OCI-LY1 (cell line): Measurements from ENCODE around the gene RPS23.

Experiments used
- H2AFZ ChIP-seq: fragments of 200-600 bp; sonication (generic), shearing (Covaris generic); 2 replicates; pipeline ENCODE4 v1.6.0; 2014; ENCODE audit warnings: antibody characterized with exemption, mild to moderate bottlenecking, low read length
- H3F3A ChIP-seq: fragments of 200-600 bp; sonication (generic), shearing (Covaris generic); 2 replicates; pipeline ENCODE4 v1.6.0; 2014; ENCODE audit warnings: mild to moderate bottlenecking, antibody characterized with exemption, low read length, moderate library complexity; ENCODE audit not compliant: insufficient read depth
- H3K27ac ChIP-seq: fragments of 200-600 bp; sonication (generic); 2 replicates; pipeline ENCODE4 v1.5.1; 2014; ENCODE audit warnings: low read length, mixed run types, mild to moderate bottlenecking, low read depth; ENCODE audit not compliant: poor library complexity, severe bottlenecking
- H3K27me3 ChIP-seq: fragments of 200-600 bp; sonication (generic); 2 replicates; pipeline ENCODE4 v1.6.0; 2014; ENCODE audit warnings: antibody characterized with exemption, mild to moderate bottlenecking, low read length, moderate library complexity; ENCODE audit not compliant: insufficient read depth
- H3K36me3 ChIP-seq: fragments of 200-600 bp; sonication (generic); 2 replicates; pipeline ENCODE4 v1.6.1; 2014; ENCODE audit warnings: mild to moderate bottlenecking, antibody characterized with exemption, low read length, moderate library complexity, mixed read lengths; ENCODE audit not compliant: insufficient read depth
- H3K4me1 ChIP-seq: fragments of 200-600 bp; sonication (generic); 2 replicates; pipeline ENCODE4 v1.5.1; 2014; ENCODE audit warnings: mild to moderate bottlenecking, low read length, moderate library complexity; ENCODE audit not compliant: insufficient read depth, severe bottlenecking
- H3K4me2 ChIP-seq: fragments of 200-600 bp; sonication (generic), shearing (Covaris generic); 2 replicates; pipeline ENCODE4 v1.6.1; 2014; ENCODE audit warnings: low read length
- H3K4me3 ChIP-seq: fragments of 200-600 bp; sonication (generic); 2 replicates; pipeline ENCODE4 v1.5.1; 2014; ENCODE audit warnings: low read length, low read depth, mild to moderate bottlenecking, mixed read lengths; ENCODE audit not compliant: poor library complexity, severe bottlenecking
- H3K79me2 ChIP-seq: fragments of 200-600 bp; shearing (Covaris generic); 2 replicates; pipeline ENCODE4 v1.6.1; 2016; ENCODE audit warnings: mixed run types, low read length, mixed read lengths; ENCODE audit not compliant: insufficient read depth
- H3K9ac ChIP-seq: fragments of 200-600 bp; sonication (generic), shearing (Covaris generic); 2 replicates; pipeline ENCODE4 v1.6.1; 2014; ENCODE audit warnings: mild to moderate bottlenecking, low read length, mixed read lengths
- H3K9me2 ChIP-seq: fragments of 200-600 bp; sonication (generic), shearing (Covaris generic); 2 replicates; pipeline ENCODE4 v1.6.1; 2014; ENCODE audit warnings: low read depth, mild to moderate bottlenecking, low read length, mixed read lengths
- H3K9me3 ChIP-seq: fragments of 200-600 bp; shearing (Covaris generic); 2 replicates; pipeline ENCODE4 v1.6.1; 2014; ENCODE audit warnings: low read length, mixed read lengths
- H4K20me1 ChIP-seq: fragments of 200-600 bp; sonication (generic), shearing (Covaris generic); 2 replicates; pipeline ENCODE4 v1.6.0; 2016; ENCODE audit warnings: mild to moderate bottlenecking, low read length; ENCODE audit not compliant: insufficient read depth
- CTCF ChIP-seq: fragments of 200-600 bp; sonication (generic), shearing (Covaris generic); IDR thresholded peaks from 2 replicates; pipeline ENCODE4 v1.5.1; 2017; ENCODE audit warnings: mild to moderate bottlenecking, antibody characterized with exemption, low read length, moderate library complexity, mixed read lengths
- EZH2 ChIP-seq: fragments of 200-600 bp; sonication (generic), shearing (Covaris generic); IDR thresholded peaks from 2 replicates; pipeline ENCODE4 v1.8.0; 2017; ENCODE audit warnings: borderline replicate concordance, mixed run types, mild to moderate bottlenecking, antibody characterized with exemption, low read length, moderate library complexity, mixed read lengths

The RPS23 gene

GRCh38 chr5:82306151-82306550 is 28.0 kb upstream of the RPS23 start:
- Histone ChIP-seq H3K36me3 (no peaks in the 10 kb centered on the region), H2AFZ (no peak overlapping the region), H3K27me3 (no peaks in the 10 kb centered on the region), H3K79me2 (no peaks in the 10 kb centered on the region), H3K9ac (no peak overlapping the region), H3F3A (no peaks in the 10 kb centered on the region), H4K20me1 (no peaks in the 10 kb centered on the region), H3K4me3 (no peak overlapping the region), H3K9me3 (no peaks in the 10 kb centered on the region), H3K9me2 (no peaks in the 10 kb centered on the region), H3K4me2 (no peak overlapping the region), H3K4me1 (no peaks in the 10 kb centered on the region), H3K27ac (no peak overlapping the region)
- TF ChIP-seq CTCF = no peak
- TF ChIP-seq EZH2 = no peak

- Histone ChIP-seq H3K4me3 (no peak overlapping the region), H3K9me2 (no peaks in the 10 kb centered on the region), H3F3A (no peaks in the 10 kb centered on the region), H4K20me1 (no peaks in the 10 kb centered on the region), H3K4me1 (no peaks in the 10 kb centered on the region), H3K79me2 (no peaks in the 10 kb centered on the region), H3K9me3 (no peaks in the 10 kb centered on the region), H3K36me3 (no peaks in the 10 kb centered on the region), H2AFZ (no peak overlapping the region), H3K27me3 (no peaks in the 10 kb centered on the region), H3K27ac (no peak overlapping the region), H3K4me2 (no peak overlapping the region), H3K9ac (no peak overlapping the region)
- no peak for TF ChIP-seq CTCF
- TF ChIP-seq EZH2 = no peak
Measured at GRCh38 chr5:82301190-82301589, 23.0 kb upstream of the RPS23 start.

GRCh38 chr5:82298668-82299067 is 20.5 kb upstream of the RPS23 start:
- H3K4me2 ChIP-seq = no peak overlapping the region
- H2AFZ ChIP-seq = no peak overlapping the region
- no peaks in the 10 kb centered on the region for H4K20me1 ChIP-seq
- no peaks in the 10 kb centered on the region for H3K36me3 ChIP-seq
- no peak for TF ChIP-seq CTCF
- no peak for TF ChIP-seq EZH2
- H3K27ac ChIP-seq = no peak overlapping the region
- no peak overlapping the region for H3K4me3 ChIP-seq
- H3K79me2 ChIP-seq = no peaks in the 10 kb centered on the region
- no peaks in the 10 kb centered on the region for H3F3A ChIP-seq
- no peaks in the 10 kb centered on the region for H3K9me3 ChIP-seq
- no peak overlapping the region for H3K9ac ChIP-seq
- no peaks in the 10 kb centered on the region for H3K9me2 ChIP-seq
- H3K27me3 ChIP-seq = no peaks in the 10 kb centered on the region
- no peaks in the 10 kb centered on the region for H3K4me1 ChIP-seq
